HTERT RPE-1 (cell line): Measurements from ENCODE around the gene USP10.

Experiments
- in situ Hi-C: fragments of 300-500 bp; cut with MboI; formaldehyde crosslinking; loops from 4 replicates; pipeline ENCODE4 v1.14.3; 2020; ENCODE audit warnings: low sequenced_read_pairs

Gene USP10

GRCh38 chr16:84699147-84699711 is 571 bp upstream of the USP10 start:
- in situ Hi-C loops = no loop called here

- in situ Hi-C loops = no loop called here
These were observed 873 bp downstream of the USP10 start for GRCh38 chr16:84700446-84701300.

- in situ Hi-C loops = no loop called here
These were observed 3.9 kb downstream of the USP10 start for GRCh38 chr16:84703681-84704080.

GRCh38 chr16:84704253-84704652 is 4.5 kb downstream of the USP10 start:
- in situ Hi-C loops = no loop called here

GRCh38 chr16:84706856-84707255 is 7.1 kb downstream of the USP10 start:
- in situ Hi-C loops = no loop called here

GRCh38 chr16:84709609-84710008 is 9.8 kb downstream of the USP10 start:
- in situ Hi-C loops = no loop called here

- in situ Hi-C loops = no loop called here
These were observed 10.9 kb downstream of the USP10 start for GRCh38 chr16:84710686-84711085.

- in situ Hi-C loops = no loop called here
These were observed 12.4 kb downstream of the USP10 start for GRCh38 chr16:84712138-84712671.

- in situ Hi-C loops = no loop called here
These were observed 13.3 kb downstream of the USP10 start for GRCh38 chr16:84712801-84713775.

- in situ Hi-C loops = no loop called here
These were observed 14.2 kb downstream of the USP10 start for GRCh38 chr16:84714028-84714427.

GRCh38 chr16:84715424-84715823 is 15.6 kb downstream of the USP10 start:
- in situ Hi-C loops = no loop called here

- in situ Hi-C loops = no loop called here
These were observed 16.1 kb downstream of the USP10 start for GRCh38 chr16:84715854-84716253.

- in situ Hi-C loops = no loop called here
These were observed 16.9 kb downstream of the USP10 start for GRCh38 chr16:84716740-84717139.

GRCh38 chr16:84717484-84717883 is 17.7 kb downstream of the USP10 start:
- in situ Hi-C loops = no loop called here

- in situ Hi-C loops = no loop called here
These were observed 20.4 kb downstream of the USP10 start for GRCh38 chr16:84720177-84720579.

GRCh38 chr16:84722068-84722467 is 22.3 kb downstream of the USP10 start:
- in situ Hi-C loops = no loop called here

GRCh38 chr16:84723906-84724305 is 24.1 kb downstream of the USP10 start:
- in situ Hi-C loops = no loop called here

- in situ Hi-C loops = no loop called here
These were observed 25.0 kb downstream of the USP10 start for GRCh38 chr16:84724606-84725309.

- in situ Hi-C loops = no loop called here
These were observed 25.8 kb downstream of the USP10 start for GRCh38 chr16:84725481-84726078.

- in situ Hi-C loops = no loop called here
These were observed 26.4 kb downstream of the USP10 start for GRCh38 chr16:84726079-84726668.
